Cardiac muscle cell (in vitro differentiated cells and primary cell): Measurements from ENCODE around the gene MANSC1. TPM values are rescaled to one million over a fixed set of nuclear protein-coding genes. Genes with fewer than 3 reads are reported as not detected.

Experiments
- DNase-seq, 2 donors: peaks; one replicate each; pipeline versions ENCODE4 v3.0.0 to v3.0.0-alpha.2; 2010 to 2017; ENCODE audit warnings: low read depth in 1 of 2, low spot score in 1 of 2
- H3K27ac ChIP-seq: fragments of 200-600 bp; sonication (generic); 2 replicates; pipeline ENCODE4 v1.5.1; 2016
- H3K27me3 ChIP-seq: fragments of 200-600 bp; sonication (generic); 2 replicates; pipeline ENCODE4 v1.6.0; 2016; ENCODE audit warnings: control low read depth
- H3K36me3 ChIP-seq: fragments of 200-600 bp; sonication (generic); 2 replicates; pipeline ENCODE4 v1.5.1; 2016; ENCODE audit warnings: control low read depth
- H3K4me1 ChIP-seq: fragments of 200-600 bp; sonication (generic); 2 replicates; pipeline ENCODE4 v1.8.1; 2017; ENCODE audit warnings: low read depth, mild to moderate bottlenecking, mixed run types
- H3K4me3 ChIP-seq: fragments of 200-600 bp; sonication (generic); 2 replicates; pipeline ENCODE4 v1.5.1; 2016; ENCODE audit warnings: mild to moderate bottlenecking
- H3K9me3 ChIP-seq: fragments of 200-600 bp; sonication (generic); 2 replicates; pipeline ENCODE4 v1.5.1; 2017; ENCODE audit warnings: low read depth, mild to moderate bottlenecking, control low read depth
- polyA plus RNA-seq: library from polyadenylated mRNA; unstranded; fragments of >200 nt; fragmentation: Nextera tagmentation; extraction: Ambion mirVana; gene quantifications from 2 replicates; pipeline ENCODE4 v1.2.1, GENCODE V29; 2016
- total RNA-seq: library from RNA; depleted of rRNA; stranded (reverse); fragments of >200 nt; gene quantifications from 2 replicates; pipeline ENCODE4 v1.2.3, GENCODE V29; 2016
- TF ChIP-seq, protein P1 (sequence below): IDR thresholded peaks from 2 replicates; pipeline ENCODE4 v1.5.1; 2012; ENCODE audit warnings: low read depth, mild to moderate bottlenecking, low read length

The MANSC1 gene
- total and polyA plus RNA-seq, 2 experiments from 2014 or later: 2.6 to 7.3 TPM

GRCh38 chr12:12294215-12295005, 55.6 kb downstream of the MANSC1 start:
- Histone ChIP-seq H3K36me3 (no peaks in the 10 kb centered on the region), H3K27ac (no peak overlapping the region), H3K27me3 (no peaks in the 10 kb centered on the region), H3K9me3 (no peaks in the 10 kb centered on the region), H3K4me1 (no peaks in the 10 kb centered on the region), H3K4me3 (no peak overlapping the region)
- peak; percentile 9 to 77 for DNase-seq
- TF ChIP-seq, protein P1, sequence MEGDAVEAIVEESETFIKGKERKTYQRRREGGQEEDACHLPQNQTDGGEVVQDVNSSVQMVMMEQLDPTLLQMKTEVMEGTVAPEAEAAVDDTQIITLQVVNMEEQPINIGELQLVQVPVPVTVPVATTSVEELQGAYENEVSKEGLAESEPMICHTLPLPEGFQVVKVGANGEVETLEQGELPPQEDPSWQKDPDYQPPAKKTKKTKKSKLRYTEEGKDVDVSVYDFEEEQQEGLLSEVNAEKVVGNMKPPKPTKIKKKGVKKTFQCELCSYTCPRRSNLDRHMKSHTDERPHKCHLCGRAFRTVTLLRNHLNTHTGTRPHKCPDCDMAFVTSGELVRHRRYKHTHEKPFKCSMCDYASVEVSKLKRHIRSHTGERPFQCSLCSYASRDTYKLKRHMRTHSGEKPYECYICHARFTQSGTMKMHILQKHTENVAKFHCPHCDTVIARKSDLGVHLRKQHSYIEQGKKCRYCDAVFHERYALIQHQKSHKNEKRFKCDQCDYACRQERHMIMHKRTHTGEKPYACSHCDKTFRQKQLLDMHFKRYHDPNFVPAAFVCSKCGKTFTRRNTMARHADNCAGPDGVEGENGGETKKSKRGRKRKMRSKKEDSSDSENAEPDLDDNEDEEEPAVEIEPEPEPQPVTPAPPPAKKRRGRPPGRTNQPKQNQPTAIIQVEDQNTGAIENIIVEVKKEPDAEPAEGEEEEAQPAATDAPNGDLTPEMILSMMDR: no peak

DNA sequence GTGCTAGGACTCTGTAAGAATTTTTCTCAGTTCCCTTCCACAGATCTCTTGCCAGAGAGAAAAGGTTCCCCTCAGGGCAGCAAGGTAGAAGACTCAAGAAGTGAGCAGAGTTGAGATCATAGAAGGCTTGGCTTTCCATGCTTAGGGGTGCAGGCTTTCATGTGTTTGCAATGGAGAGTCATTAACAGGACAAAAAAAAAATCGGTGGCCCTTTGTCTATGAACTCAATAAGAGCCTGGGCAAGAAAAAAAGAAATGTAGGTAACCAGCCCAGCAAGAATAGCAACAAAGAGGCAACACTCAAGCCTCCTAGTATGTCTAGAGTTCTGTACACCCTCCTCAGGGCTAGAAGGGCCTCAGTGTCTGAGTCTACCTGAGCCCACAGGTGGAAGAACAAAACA, 59.8 kb downstream of the MANSC1 start:
- H3K4me3 ChIP-seq: no peak overlapping the region
- H3K36me3 ChIP-seq: no peaks in the 10 kb centered on the region
- H3K27me3 ChIP-seq: no peaks in the 10 kb centered on the region
- no peaks in the 10 kb centered on the region for H3K4me1 ChIP-seq
- TF ChIP-seq, protein P1: no peak
- H3K27ac ChIP-seq: no peak overlapping the region
- H3K9me3 ChIP-seq: no peaks in the 10 kb centered on the region
- DNase-seq: no peak

GRCh38 chr12:12286441-12286840, 63.6 kb downstream of the MANSC1 start:
- TF ChIP-seq, protein P1: no peak
- no peak for DNase-seq
- Histone ChIP-seq H3K9me3 (no peaks in the 10 kb centered on the region), H3K36me3 (no peaks in the 10 kb centered on the region), H3K27ac (no peak overlapping the region), H3K27me3 (no peaks in the 10 kb centered on the region), H3K4me3 (no peak overlapping the region), H3K4me1 (no peaks in the 10 kb centered on the region)

- no peak overlapping the region for H3K4me3 ChIP-seq
- TF ChIP-seq, protein P1: no peak
Measured at GRCh38 chr12:12282761-12283425, 67.1 kb downstream of the MANSC1 start.

GRCh38 chr12:12282202-12282601, 67.8 kb downstream of the MANSC1 start:
- Histone ChIP-seq H3K4me1 (no peaks in the 10 kb centered on the region), H3K27me3 (no peaks in the 10 kb centered on the region)
- TF ChIP-seq, protein P1: no peak

More at GRCh38 chr12:12282761-12283425, 67.1 kb downstream of the MANSC1 start:
- Histone ChIP-seq H3K36me3 (no peaks in the 10 kb centered on the region), H3K27me3 (no peaks in the 10 kb centered on the region), H3K9me3 (no peaks in the 10 kb centered on the region), H3K27ac (no peak overlapping the region), H3K4me1 (no peaks in the 10 kb centered on the region)
- peak in 1 of 2 donors; percentile 76 for DNase-seq

More at GRCh38 chr12:12282202-12282601, 67.8 kb downstream of the MANSC1 start:
- DNase-seq: no peak
- Histone ChIP-seq H3K4me3 (no peak overlapping the region), H3K27ac (no peak overlapping the region), H3K36me3 (no peaks in the 10 kb centered on the region), H3K9me3 (no peaks in the 10 kb centered on the region)
